ENCODE results near the gene CCDC40. TPM values are rescaled to one million over a fixed set of nuclear protein-coding genes. Genes with fewer than 3 reads are reported as not detected.

CCDC40 gene
- total RNA-seq: 2.7 and 2.9 TPM in 2 replicates

GRCh38 chr17:80035937-80036714, at the start of gene CCDC40:
TSS of gene CCDC40 (plus strand) at chr17:80036642. CDS start at chr17:80036663, 21 bp downstream.

GRCh38 chr17:80035687-80035936, 830 bp upstream of the CCDC40 start, which contains the start of gene TBC1D16:
TSS of gene TBC1D16 (minus strand) at chr17:80035872. CDS start at chr17:80013547, 22,325 bp downstream.

GRCh38 chr17:80101011-80101945, 64.8 kb downstream of the CCDC40 start, which contains the start of gene GAA:
TSS of gene GAA (plus strand) at chr17:80101581. CDS start at chr17:80104587, 3,006 bp downstream.

GRCh38 chr17:80147035-80147822, 110.8 kb downstream of the CCDC40 start, which contains the start of gene EIF4A3:
TSS of gene EIF4A3 (minus strand) at chr17:80147128. CDS start at chr17:80146961, 167 bp downstream.

Other genes with a start within 250 kb of the CCDC40 start
- 4.2 TPM in 2 replicates for gene CBX8, start 239.6 kb upstream of the CCDC40 start, total RNA-seq
- gene CBX4, start 197.2 kb upstream of the CCDC40 start, total RNA-seq: 9.5 and 10.4 TPM in 2 replicates
- 23.3 and 25.4 TPM in 2 replicates for gene TBC1D16, start 770 bp upstream of the CCDC40 start, total RNA-seq
- 16.5 and 27.9 TPM in 2 replicates for gene GAA, start 64.9 kb downstream of the CCDC40 start, total RNA-seq
- gene EIF4A3, start 110.5 kb downstream of the CCDC40 start, total RNA-seq: 82.9 and 103 TPM in 2 replicates
- gene CARD14, start 133.4 kb downstream of the CCDC40 start, total RNA-seq: 0.12 TPM in 1 of 2 replicates, not detected in the other
- gene SGSH, start 183.7 kb downstream of the CCDC40 start, total RNA-seq: 16.4 and 22.8 TPM in 2 replicates
- 9.6 and 12.9 TPM in 2 replicates for gene SLC26A11, start 183.8 kb downstream of the CCDC40 start, total RNA-seq
- gene RNF213, start 224.2 kb downstream of the CCDC40 start, total RNA-seq: 107 and 125 TPM in 2 replicates